NCI-H2029 treated with DMSO at 0.1 percent for 48 hours (cell line): ENCODE measurements around the gene SERBP1.

Experiments
- DNase-seq: peaks from one replicate; lab custom pipeline; 2025; lab: John Stamatoyannopoulos, UW

SERBP1 gene

GRCh38 chr1:67359592-67359991 is 70.6 kb downstream of the SERBP1 start:
- DNase-seq, result no peak
